D341Med (cell line): Measurements from ENCODE around the gene PBX1.
A peak's percentile ranks its signal among the peaks of the same experiment; 100 is the strongest.

Experiments used
- DNase-seq: peaks from one replicate; pipeline ENCODE4 v3.0.0; 2012; ENCODE audit warnings: low spot score

The PBX1 gene

DNA sequence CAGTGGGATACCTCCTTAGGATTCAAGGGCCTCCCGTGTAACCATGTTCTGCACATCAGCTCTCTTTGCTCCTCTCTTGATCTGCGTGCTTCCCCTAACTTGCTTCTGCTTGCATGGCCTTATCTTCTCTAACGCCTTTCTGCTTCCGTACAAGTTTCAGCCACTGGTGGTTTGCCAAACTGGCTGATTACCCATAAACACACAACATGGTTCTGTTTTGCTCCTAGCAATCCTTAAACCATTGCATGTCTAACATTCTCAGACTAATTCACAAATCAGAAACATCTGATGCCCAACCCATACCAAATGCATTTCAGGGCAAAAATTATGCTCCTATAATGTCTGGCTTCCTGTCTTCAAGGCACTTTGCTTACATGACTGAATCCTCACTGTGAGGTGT is 166.4 kb downstream of the PBX1 start:
- DNase-seq: no peak

DNA sequence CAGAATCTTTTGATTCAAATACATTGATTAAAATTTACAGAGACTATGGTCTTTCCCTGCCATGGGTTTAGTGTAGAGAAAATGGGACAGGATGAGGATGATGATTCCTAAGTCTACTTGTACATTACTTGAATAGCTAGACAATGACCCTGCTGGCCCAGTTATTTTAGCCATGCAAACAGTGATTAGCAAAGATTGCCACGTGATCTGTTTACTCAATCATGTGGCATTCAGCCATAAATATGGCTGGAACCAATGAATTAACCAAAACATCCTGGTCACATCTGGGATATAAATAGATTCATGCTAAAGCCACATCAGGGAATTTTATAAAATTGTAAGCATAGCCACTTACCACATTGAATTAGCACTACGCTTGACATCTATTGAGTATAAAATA is 167.3 kb downstream of the PBX1 start:
- no peak for DNase-seq

DNA sequence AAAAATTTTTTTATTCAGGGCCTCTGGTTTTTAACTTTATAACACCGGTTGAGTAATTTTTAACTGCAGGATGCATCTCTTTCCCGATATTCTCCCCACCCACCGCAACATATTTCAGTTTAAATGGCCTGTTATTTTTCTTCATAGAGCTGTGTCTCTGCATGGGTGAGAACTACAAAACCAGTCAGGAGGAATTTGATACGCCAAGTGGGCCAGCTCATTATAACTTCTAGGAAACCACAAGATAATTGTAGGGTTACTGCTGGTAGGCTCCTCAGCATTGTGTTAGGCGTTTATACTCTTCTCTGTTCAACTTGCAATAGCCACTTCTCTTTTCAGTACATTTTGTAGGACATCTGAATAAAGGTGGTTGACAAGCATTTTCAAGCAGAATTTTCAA is 169.7 kb downstream of the PBX1 start:
- DNase-seq: no peak

DNA sequence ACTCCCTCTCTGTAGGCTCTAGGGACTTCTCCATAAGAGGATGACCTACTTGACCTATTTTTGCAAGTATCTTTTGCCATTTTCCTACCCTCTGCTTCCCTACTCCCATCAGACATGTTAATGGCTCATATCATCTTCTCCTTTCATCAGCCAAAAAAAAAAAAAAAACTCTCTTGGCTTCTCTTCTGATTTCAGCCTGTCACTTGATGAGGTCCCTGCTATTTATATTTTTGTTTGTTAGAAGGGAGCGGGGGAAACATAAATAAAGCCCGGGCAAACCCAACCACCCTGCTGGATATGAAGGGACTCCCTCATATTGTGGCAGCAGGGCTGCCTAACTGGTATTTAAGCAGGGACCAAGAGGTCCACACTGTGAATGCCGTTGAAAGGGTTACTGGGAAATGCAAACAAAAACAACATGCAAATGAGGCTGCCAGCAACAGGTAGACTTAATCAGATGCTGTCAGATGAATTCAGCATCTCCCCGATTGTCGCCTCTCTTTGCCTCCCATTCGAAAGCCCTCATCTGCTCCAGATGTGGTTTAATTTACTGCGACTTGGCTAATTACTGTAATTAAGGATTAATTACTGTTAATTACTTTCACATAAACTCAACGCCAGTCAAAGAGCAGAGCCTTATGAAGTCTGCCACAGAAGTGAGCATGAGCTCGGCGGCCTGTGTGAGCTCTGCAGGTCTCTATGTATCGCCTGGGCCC is 172.3 kb downstream of the PBX1 start:
- DNase-seq: no peak

DNA sequence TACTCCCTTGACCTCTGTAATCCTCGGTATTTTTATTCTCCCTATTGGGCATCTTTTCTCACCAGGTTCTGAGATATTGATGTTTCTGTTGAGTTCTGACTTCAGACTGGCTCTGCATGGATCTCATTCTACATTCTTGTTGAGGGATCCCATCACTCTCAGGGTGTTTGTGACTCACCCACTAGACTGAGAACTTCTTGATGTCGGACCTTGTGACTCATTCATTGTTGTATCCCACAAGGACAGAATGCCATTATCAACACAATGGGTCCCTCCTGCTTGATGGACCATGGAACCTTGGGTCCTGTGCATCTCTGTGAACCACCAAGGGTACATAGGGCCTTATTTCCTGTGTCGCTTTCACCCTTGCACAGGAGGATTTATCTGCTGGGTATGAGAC is 174.1 kb downstream of the PBX1 start:
- no peak for DNase-seq

DNA sequence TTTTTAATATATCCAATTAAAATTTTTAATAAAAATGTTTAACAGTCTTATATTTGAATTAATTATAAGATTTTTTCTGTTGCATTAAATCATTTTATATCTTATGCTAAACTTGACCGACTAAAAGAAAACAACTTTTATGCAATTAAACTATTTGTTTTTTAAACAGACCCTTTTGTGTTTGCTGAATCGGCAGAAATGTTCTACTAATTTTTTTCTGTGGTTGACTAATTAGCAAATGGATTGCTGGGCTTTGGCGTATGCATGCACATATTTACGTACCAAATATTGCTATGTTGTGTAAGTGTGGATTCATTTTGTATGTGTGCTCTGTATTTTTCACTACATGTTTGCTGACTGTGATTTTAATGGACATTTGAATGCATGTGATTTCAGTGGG is 174.8 kb downstream of the PBX1 start:
- no peak for DNase-seq

DNA sequence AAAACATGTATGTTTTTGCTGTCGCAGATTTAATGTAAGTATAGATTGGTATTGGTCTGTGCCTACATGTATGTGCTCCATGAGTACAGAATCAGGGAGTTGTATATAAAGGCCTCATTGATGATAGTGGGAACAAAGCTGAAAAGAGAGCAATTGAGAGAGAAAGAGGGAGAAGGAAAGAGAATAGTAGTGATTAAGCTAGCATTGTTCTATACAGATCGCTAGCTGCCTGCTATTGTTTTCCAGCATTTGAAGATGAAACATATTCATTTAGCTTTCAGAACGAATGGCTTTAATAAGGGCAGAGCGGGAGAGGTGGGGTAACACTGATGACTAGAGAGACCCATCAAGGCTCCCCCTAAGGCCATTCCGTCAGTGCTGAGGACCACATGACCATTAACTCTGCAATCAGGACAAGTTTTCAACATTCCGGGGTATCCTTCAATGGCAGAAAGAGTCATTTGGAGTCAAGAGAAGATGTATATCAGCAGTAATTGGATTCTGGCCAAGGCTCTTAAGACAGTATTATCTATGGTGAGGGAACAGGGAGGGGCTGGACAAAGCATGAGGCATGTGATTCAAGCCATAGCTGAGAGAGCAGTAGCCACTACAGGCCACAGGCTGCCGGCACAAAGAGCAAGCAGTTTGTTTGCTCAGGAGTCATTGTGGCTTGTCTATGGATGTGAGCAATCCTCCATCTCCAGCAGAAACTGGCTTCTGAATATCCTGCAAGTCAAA is 176.5 kb downstream of the PBX1 start:
- no peak for DNase-seq

DNA sequence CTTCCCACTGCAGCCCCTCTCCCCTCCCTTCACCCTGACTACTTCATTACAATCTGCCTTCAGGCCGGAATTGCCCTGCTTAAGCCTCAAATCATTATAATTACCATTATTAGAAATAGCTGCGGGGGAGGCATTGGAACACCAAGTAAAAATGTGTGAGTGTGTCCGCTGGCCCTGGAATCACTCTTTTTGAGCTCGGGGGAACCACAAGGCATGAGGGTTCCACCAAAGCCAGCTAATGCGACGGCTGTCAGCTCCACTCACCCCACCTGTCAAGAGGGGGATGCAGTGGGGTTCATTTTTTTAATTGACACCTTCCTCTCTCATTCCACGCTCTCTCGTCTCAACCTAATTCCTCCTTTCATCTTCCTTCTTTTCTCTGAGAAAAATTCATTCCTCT is 177.2 kb downstream of the PBX1 start:
- no peak for DNase-seq

DNA sequence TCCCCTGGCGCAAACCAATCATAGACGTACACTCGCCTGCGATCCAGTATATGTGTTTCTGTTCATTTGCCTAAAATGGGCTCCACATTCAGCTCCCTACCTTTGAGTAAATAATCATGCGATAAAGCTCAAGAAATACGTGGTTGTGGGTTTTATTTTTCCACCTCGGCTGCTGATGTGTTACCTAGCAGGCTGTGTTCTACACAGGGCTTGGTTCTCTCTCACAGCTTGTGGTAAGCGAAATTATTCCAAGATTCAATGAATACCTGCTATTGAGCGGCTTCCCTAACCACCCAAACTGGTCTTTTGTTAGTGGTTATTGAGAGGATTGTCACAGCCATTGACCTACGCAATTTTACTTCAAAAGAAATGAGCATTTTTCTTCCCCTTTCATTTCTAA is 180.2 kb downstream of the PBX1 start:
- no peak for DNase-seq

DNA sequence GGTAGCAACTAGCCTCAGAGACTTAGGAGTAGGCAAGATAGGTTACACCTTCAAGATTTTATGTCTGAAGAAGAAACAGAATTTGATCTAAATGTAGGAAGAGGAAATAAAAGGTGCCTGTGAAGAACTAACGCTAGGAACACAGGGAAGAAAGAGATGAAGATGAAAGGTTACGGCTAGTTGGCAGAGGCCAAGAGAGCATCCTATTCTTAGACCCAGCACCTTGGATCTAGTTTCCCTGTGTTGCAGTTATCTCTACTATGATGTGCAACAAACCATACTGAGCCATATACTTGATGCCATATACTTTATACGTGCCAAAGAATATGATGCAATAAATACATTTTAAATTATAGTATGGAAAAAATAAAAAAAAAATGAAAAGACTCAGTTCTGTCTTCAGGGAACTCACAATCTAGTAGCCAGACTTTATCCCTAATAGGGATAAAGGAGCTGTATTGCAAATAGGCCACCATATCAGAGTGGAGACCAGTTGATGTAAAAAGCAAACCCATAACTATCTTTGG is 181.1 kb downstream of the PBX1 start:
- DNase-seq: no peak

DNA sequence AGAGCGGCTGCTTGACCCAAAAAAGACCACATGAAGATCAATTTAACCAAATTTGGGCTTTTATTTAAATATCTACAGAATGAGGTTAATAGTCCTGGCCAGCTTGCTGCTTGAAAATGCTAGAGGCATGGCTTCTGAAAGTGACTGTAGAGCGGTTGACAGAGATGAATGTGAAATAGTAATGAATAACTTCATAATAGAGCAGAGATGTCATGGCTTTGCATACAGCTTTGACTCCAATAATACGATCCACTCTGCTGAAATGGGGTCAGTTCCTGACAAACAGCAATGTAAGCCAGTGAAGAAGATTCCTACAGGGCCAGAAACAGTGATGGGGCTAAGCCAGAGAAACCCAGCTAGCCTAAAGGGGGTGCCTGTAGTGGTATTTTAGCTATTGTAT is 183.8 kb downstream of the PBX1 start:
- DNase-seq: no peak

DNA sequence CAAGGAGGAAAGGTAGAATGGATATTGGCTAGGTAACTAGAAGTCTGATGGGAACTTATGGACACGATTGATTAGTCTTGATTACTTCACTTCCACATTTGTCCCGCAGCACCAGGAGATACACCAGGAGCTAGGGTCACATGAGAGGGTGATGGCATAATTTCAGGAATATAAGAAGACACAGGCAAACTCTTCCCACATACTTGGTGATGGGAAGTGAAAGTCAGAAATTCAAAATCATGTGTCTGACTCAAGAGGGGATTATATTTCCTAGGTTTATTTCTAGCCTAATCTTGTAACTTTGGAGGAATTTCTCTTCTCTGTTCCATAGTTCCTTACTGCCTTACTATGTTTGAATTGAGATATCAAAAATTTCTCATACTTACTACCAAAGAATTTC is 185.0 kb downstream of the PBX1 start:
- DNase-seq: no peak

DNA sequence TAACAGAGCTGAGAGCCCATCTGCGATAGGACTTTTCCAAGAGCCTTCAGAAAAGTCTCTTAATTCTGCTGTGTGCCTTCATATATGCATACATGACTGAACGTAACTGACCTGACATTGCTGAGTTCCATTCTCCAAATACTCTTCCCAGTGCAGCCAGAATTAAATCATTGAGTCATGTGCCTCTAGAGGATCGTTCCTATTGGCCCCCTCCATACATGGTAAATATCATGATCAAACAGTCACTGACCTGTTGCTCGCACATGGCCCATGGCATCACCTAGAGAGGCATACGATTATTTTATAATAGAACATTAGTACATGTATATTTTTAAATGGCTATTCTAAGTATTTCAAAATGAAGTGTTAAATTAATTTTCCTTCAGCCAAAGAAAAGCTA is 186.8 kb downstream of the PBX1 start:
- no peak for DNase-seq

DNA sequence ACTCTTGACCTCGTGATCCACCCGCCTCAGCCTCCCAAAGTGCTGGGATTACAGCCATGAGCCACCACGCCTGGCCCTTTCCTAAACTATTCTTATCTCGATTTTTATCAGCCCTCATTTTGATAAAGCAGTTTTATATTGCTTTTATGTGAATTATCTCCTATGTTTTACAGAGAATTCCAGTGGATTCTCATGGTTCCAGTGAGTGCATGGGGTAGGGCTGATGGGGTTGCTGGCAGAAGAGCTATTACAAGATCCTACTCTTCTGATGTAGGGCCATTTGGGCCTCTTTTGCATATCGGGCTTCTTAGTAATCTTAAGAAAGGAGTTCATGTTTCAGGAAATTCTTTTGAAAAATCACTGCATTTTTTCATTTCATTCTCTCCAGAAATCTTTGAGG is 187.6 kb downstream of the PBX1 start:
- no peak for DNase-seq

DNA sequence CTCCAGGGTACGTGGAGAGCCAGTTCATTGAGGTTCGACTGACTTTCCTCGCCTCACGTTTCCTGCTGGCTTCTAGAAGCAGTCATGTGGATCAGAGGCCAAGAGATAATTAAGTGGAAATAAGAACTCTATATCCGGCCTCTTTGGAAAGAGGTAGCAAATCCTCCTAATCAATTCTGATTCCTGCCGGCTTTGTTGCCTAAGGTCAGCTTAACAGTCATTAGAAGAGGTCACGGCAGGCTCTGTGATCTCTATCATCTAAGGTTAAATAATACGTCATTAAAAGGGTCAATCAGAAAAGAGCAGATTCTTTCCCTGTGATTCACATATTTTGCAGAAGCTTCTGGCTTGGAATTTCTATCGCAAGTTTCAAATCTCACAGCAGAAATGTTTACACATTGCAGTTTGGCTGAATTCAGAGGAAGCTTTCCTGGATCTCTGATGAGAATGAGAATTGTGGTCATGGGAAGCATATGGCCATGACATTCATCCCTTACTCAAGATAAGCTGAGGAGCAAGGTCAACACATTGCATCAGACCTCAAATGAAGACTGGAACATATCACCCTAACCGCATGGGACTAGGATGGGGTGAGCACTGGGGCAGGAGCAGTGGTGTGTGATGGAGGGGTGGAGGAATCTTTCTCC is 189.4 kb downstream of the PBX1 start:
- no peak for DNase-seq

DNA sequence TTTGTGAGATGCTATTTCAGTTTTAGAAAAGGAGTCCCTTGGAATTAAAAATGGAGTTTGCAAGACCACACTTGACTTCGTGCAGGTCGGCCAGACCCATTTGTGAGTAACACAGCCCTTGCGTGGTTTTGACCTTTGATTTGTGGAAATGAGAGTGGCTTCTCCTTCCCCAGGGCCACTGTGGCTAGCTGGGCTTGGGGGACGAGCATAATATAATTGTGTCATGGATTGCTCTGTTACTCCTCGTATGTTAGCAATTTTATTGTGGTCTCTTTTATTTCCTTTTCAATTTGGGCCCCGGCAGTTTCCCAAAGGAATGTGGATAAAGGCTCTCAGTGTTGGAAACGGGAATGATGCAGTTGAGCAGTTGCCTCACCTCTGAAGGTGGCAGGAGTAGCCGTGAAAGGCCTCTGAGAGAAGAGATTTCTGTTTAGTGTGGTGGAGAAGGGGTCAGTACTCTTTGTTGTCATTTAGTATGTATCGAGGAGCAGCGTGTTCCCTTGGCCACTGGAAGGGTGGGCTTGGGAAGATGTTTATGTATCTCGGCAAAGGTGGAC is 194.6 kb downstream of the PBX1 start:
- no peak for DNase-seq

DNA sequence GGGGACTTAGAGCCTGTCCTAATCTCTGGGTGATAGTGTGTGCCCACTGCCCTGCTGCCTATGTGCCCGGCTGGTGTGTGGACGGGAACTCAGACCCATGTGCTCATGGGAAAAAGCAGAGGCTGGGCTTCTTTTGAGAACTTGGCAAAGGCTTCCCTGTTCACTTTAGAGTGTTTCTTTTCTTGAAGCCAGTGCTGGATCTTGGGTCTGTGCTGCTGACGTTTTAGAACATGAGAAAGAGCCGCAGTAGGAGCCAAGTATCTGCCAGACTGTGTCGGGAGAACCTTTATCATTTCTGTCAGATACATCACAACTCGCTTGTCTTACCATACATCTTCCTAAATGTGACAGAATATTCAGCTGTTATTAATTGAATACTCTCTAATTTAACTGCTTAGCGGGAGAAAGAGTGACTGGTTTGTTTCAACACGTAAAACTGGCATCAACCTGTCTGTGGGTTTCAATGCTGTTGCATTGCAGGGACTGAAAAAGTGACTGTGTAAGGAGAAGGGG is 195.2 kb downstream of the PBX1 start:
- DNase-seq: no peak

DNA sequence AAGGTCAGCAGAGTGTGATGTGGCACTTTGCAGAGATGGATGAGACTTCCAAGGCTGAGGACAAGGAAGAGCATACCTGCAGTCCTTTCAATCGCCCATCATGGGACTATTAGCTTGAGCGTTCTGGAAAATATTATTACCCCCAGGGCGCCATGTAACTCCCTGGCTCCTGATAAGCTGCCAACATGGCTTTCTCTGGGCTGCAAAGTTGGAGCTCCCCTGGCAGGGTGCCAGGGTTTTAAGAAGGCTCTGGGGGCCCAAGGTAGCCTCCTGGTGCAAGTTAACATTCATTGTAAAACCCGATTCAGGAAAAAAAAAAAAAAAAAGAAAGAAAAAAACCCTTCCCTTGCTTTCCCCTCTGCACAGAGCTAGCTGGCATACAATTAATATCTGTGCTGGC is 196.7 kb downstream of the PBX1 start:
- peak; percentile 57 for DNase-seq

DNA sequence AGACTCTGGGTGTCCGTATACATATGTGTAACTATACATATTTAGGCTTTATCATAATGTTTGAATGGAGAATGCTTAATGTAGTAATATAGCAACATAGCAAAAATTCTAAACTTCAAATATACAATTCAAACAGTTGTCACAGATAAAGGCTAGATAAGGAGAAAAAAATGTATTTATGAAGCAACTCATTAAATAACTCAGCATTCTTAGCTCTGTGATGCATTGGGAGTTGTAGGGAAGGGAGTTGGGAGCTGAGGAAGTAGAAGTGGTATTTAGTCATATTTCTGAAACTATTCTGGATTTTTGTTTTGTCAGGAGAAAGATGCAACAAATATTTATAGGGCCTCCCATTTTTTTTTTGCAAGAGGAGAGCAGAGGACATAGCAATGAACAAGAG is 197.8 kb downstream of the PBX1 start:
- no peak for DNase-seq

DNA sequence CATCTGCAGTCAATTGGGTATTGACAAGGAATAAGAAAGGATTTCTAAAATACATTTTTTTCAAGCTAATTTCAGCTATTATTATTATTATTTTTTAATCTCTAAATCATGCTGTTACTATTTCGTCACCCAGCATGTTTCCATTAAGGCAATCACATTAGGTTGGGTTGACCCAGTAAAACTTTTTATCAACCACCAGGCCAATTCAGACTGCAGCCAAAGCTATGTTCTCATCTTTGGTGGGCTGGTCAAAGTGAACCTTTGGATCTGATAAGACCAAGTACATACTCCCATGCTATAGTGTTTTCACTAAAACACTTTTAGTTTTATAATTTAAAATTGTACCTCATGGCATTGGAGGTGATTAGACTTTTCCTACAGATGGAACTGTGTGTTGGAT is 198.6 kb downstream of the PBX1 start:
- no peak for DNase-seq

DNA sequence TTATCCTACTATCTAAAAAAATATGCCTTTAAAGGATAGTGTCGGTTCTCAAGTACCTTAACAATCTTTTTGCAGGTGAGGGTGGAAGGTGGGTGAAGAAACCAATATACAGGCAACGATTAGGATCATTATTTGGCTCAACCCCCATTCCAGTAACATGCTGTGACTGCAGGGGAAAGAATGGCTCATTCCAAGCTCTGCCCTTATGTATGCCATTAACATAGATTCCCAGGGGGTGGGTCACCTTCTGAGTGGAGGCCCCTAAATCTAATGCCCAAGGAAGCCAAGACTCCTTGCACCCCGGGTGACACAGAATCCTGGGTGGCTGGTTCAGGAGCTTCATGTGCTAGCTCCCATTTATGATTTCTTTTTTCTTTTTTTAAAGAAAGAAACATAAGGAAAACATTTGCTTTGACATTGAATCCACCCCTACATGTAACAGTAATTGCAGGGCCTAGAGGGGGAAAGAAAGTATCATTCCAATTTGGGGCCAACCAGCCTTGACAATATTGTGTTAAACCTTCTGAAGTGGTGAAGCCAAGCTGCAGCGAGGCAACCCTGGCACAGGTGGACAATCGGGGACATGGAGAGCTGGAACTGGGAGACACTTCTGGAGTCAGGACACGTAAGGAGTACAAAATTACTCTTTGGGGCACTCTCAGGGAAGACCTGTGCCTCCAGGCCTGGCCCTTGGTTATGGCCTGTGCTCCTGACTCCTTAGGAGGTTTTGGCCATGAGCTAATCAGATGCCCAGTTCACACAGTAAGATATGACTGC is 200.3 kb downstream of the PBX1 start:
- DNase-seq: no peak

DNA sequence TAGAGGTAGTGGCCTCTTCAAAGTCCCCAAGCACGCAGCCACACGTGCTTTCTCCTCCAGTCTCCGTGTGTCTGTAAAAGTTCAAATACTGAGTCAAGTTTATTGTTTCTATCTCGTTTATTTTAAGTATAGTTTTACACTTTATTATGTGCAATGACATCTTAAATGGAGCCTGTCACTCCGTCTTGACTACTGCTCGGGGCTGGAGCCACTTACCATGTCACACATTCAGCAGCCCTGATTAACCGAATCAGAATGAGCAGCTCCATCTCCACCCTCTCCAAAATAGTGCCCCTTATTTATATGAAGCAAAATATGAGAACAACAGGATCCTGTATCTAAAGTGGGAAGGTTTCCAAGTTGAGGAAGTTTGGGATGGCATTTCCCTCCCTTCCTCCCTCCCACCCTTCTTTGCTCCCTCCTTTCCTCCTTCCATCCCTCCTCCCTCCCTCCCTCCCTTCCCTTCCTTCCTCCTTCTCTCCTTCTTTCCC is 201.0 kb downstream of the PBX1 start:
- no peak for DNase-seq
